Measurements from ENCODE around the gene PXN.

PXN gene

DNA sequence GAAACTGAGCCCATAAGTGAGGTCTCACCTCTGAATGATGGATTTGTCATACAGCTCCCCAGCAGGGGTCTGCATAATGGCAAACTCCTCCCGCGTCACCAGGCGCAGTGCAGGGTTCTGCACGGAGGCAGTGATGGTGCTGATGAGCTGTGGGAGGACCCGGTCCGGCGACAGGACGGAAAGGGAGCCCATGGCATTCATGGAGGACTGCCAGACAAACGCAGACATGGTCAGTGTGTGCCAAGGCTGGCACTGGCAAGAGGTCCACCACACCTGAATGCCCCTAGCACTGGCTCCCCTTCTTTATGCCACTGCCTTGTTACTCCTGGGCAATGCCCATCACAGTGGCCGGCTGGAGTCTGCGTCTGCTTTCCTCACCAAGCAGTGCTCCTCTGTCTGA lies 103.7 kb downstream of the PXN start:
- TF ChIP-seq CTCF (IDR thresholded peaks at IDR 0.05; ENCODE audit: insufficient read depth, low read length, poor library complexity, severe bottlenecking) = no peak
- Histone ChIP-seq H3K36me3 (ENCODE audit: control insufficient read depth, insufficient read depth, low read length) (peaks cover 61% of the 10 kb centered on the region), H3K27me3 (replicated peaks; ENCODE audit: control insufficient read depth, insufficient read depth, low read length) (no peaks in the 10 kb centered on the region), H3K4me3 (replicated peaks; ENCODE audit: low read depth, low read length) (no peak overlapping the region)
- no peak for DNase-seq (ENCODE audit: extremely low read depth, insufficient read length)
